Activated CD4-positive, CD25-positive, alpha-beta regulatory T cell treated with anti-CD3 and anti-CD28 coated beads, Interleukin-2, amount 50 U/mL, for 16 hours (primary cell): ENCODE results near the gene ABAT.
"Not testable (repeated sequence)": the region's sequence is repeated elsewhere in the genome, so short reads cannot be mapped to it uniquely, and the experiment has no call there.

Source experiments
- DNase-seq: peaks from one replicate; pipeline ENCODE4 v3.0.0-alpha.2; 2020; ENCODE audit warnings: low read depth, low spot score

The ABAT gene

GRCh38 chr16:8742068-8742467, 67.7 kb downstream of the ABAT start:
- DNase-seq: no peak

GRCh38 chr16:8748944-8749343, 74.5 kb downstream of the ABAT start:
- DNase-seq: not testable (repeated sequence)

DNA sequence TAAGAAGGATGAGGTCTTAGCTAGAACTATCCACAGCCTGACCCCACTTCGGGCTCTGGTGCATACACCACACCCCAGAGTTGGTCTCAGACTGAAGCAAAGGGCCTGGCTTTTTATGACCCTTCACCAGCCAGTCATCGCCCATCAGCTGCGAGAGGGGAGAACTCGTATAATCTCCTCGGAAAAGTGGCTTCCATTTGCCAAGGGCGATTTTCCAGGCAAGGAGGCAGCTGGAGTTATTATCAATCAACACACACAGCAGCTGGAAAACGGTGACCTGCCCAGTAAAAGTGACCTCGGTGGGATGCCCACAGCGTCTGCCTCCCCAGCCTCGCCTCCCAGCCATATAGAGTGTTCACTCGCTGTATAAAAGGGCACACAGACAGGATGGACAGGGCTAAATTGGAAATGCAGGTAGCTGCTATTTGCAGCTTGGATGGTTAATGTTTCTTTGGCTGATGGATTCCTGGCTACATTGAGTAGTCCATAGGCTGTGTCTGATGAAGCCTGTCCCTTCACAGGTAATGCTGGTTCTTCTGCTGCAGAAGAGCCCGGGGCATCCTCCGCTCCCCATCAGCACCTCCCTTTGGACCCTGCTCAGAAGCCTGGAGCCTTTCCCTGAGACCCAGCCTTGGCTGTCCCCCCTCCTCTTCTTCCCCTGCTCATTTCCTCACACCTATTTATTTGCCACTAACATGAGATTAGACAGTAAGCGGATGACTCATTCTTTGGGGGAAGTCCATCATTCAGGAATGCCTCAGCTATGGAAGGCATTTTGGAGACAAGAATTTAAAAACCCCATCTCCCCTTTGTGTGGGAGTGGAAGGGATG, 77.3 kb downstream of the ABAT start:
- no peak for DNase-seq

DNA sequence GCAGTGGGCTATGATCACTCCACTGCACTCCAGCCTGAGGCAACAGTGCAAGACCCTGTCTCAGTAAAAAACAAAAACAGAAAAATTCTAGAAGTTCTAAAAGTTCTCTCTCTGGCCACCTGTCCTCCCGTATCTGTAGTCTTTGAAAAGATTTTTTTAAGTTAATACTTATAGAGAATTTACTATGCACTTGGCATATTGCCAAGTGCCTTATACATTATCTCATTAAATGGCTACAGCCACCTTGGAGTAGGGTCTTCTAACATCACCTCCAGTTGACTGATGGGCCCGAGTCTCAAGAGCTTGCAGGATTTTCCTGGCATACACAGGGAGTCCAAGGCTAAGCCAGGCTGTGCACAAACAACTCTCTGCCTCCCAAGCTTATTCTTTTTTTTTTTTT, 78.3 kb downstream of the ABAT start:
- no peak for DNase-seq

- no peak for DNase-seq
These were observed 79.1 kb downstream of the ABAT start for GRCh38 chr16:8753416-8754054.

- DNase-seq: no peak
These were observed 82.3 kb downstream of the ABAT start for GRCh38 chr16:8756755-8757154.

GRCh38 chr16:8758022-8758421, 83.6 kb downstream of the ABAT start:
- no peak for DNase-seq

DNA sequence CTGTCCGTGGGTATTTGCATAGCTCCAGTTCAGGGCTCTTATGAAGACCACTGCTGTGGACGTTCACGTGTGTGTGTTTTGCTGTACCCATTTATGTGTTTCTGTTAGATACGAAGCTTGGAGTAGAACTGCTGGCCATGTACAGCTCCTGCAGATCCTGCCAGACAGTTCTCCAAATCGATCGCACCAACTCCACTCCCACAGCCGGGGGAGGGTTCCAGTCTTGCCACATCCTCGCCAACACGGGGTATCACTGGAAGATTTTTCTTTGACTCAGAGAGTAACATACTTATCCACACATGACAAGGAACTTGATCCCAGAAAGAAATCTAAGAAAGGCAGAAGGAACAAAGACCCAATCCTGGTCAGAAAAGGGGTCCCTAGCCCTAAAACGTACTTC, 85.6 kb downstream of the ABAT start:
- DNase-seq: no peak

DNA sequence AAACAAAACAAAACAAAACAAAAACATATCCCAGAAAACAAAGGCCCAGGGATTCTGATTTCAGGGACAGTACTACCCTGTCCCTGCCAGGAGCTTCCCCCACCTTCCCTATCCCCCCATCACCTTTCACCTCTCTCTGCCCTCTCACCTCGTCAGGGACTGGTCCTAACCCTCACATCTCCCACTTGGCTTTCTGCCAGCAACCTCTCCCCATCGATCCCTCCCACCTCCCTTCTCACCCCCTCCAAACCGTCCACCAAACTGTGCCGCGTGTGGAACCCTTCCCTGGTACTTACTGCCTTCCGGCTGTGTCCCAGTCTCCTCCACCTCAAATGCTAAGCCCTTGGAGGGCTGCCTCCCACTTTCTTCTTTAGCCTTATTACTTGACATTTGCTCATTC, 86.7 kb downstream of the ABAT start:
- DNase-seq: no peak

DNA sequence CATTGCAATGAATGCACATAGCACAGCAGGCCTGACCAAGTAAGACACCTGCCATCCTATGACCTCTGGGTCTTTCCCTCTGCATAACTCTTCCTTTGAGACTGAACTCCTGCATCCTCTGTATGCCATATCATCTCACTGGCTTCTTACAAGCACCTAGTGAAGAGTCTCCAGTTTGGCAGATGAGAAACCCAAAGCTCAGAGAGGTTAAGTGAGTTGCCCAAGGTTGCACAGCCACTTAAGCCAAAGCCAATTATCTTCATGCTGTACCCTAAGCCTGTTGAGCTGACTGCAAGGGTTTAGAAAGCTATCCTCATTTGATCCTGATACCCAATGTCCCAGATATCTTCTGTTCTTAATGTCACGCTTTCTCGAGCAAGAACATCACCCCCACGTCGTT, 87.8 kb downstream of the ABAT start:
- DNase-seq: no peak

DNA sequence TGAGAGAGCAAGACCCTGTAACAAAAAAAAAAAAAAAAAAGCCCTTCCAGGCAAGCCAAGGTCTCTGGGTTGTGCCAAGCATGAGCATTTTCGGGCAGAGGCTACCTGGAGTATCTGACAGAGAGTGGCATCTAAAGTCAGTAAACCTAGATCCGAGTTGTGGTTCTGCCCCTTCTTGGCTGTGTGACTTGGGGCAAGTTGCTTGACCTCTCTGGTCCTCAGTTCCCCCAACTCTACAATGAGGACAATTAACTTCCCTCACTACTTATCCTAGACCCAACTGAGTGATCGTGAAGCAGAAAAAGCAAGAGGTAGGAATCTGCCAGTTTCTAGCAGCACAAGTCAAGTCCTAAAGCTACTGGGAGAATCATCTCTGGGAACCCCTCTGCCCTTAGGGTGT, 88.7 kb downstream of the ABAT start:
- no peak for DNase-seq

GRCh38 chr16:8763899-8764298, 89.5 kb downstream of the ABAT start:
- DNase-seq: no peak

DNA sequence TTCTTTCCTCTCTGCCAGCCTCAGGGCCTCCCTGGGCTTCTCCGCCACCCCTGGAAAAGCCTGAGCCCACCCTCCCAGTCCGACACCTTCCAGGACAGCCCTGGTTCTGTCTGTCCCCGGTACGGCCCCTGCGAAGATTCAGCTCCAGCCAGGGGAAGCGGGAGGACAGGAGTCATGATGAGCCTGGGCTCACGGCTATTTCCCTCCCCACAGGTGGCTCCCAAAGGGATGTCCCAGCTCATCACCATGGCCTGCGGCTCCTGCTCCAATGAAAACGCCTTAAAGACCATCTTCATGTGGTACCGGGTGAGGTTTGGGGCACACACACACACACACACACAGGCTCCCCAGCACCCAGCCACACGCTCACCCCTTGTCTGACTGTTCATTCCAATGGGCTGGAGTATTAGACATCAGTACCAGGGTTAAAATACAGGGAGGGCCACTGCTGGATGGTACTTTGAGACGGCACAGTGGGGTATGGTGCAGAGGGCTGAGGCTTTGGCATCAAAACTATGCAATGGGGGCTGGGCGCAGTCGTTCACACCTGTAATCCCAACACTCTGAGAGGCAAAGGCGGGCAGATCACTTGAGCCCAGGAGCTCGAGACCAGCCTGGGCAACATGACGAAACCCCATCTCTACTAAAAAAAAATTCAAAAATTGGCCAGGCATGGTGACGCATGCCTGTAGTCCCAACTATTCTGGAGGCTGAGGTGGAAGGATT, 90.3 kb downstream of the ABAT start:
- no peak for DNase-seq

- DNase-seq: no peak
These were observed 92.8 kb downstream of the ABAT start for GRCh38 chr16:8767176-8767575.

GRCh38 chr16:8768283-8768682, 93.9 kb downstream of the ABAT start:
- DNase-seq: no peak

DNA sequence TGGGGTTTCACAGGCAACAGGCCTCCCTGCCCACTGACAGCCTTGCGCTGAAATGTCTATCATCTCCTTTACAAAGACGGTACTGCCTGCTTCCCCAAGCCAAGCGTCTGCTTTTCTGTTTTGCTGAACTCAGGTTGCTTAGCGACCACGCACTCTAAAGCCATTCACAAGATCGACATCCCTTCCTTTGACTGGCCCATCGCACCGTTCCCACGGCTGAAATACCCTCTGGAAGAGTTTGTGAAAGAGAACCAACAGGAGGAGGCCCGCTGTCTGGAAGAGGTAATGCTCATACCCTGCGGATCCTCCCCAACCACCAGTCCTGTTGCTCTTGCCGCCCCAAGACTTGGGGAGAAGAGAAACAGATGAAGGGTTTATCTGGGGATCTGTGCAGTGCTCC, 94.3 kb downstream of the ABAT start:
- no peak for DNase-seq

DNA sequence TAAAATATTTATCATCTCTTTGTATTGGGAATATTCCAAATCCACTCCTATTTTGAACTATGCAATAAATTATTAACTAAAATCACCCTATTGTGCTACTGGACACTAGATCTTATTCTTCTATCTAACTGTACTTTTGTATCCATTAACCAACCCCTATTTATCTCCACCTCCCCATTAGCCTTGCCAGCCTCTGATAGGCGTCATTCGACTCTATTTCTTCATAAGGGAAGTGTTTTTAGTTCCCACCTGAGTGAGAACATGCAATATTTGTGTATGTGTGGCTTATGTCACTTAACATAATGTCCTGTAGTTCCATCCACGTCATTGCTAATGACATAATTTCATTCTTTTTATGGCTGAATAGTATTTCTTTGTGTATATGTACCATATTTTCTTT, 99.1 kb downstream of the ABAT start:
- no peak for DNase-seq

DNA sequence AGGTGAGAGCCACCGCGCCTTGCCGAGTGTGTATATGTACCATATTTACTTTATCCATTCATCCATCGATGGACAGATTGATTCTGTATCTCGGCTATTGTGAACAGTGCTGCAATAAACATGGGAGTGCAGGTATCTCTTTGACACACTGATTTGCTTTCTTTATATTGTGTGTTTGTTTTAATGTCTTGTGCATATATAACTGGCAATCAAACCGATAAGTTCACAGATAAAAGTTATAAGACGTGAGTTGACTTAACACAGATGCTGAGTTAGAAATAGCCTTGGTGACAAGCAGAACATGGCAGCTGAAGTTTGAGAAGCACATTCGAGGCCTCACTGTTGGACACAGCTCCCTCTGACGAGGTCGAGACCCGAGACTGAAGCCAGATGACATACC, 99.8 kb downstream of the ABAT start:
- no peak for DNase-seq

GRCh38 chr16:8775359-8775758, 100.9 kb downstream of the ABAT start:
- no peak for DNase-seq

DNA sequence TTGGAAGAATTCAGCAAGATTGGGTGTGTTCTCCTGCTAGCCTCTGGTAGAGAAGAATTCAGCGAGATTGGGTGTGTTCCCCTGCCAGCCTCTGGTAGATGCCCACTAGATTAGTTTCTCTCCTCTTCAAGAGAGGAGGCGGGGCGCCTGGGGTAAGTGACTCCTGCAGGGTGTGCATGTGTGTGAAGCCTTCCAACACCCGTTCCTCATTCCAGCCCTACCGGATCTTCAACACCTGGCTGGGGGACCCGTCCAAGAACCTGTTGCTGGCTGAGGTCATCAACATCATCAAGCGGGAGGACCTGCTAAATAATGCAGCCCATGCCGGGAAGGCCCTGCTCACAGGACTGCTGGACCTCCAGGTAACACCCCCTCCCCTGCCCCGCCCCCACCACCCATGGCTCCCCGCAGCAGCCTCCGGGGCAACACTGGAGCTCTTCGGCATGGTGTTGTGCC, 101.7 kb downstream of the ABAT start:
- no peak for DNase-seq

DNA sequence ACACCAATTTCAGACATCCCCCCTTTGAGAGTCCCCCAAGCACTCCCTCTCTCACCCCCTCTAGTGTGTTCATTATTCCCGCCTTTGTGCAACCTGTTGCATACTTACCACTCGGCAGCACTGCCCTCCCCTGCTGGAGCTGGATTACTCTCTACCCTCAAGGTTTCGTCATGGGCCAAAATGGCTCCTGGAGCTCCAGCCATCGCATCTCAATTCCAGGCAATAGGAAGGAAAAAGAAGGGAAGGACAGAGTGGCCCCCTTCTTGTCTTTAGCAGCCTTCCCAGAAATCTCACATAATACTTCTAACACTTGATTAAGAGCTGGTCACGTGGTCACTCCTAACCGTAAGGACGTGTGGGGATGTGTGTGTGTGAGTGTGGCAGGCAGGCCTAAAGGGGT, 102.8 kb downstream of the ABAT start:
- no peak for DNase-seq

DNA sequence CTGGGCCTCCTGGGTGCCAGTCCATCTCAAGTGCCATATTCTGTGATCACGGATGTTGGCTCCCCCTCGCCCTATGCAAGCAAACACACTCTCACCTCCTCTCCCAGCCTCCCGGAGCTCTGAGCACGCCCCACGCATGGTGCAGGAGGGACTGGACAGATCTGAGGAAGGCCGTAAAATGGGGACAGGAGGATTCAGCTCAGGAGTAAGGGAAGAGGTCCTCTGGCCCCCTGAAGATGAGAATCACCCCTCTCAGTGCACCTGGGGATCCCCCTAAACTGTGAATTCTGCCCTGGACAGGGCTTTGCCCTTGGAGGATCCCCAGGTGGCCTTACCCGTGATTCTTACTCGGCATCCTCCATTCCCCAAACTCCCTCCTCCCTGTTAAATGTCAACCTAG, 107.4 kb downstream of the ABAT start:
- DNase-seq: no peak

- DNase-seq: no peak
These were observed 108.3 kb downstream of the ABAT start for GRCh38 chr16:8782673-8783072.
